Measurements from ENCODE around the gene NCAN.

DNA sequence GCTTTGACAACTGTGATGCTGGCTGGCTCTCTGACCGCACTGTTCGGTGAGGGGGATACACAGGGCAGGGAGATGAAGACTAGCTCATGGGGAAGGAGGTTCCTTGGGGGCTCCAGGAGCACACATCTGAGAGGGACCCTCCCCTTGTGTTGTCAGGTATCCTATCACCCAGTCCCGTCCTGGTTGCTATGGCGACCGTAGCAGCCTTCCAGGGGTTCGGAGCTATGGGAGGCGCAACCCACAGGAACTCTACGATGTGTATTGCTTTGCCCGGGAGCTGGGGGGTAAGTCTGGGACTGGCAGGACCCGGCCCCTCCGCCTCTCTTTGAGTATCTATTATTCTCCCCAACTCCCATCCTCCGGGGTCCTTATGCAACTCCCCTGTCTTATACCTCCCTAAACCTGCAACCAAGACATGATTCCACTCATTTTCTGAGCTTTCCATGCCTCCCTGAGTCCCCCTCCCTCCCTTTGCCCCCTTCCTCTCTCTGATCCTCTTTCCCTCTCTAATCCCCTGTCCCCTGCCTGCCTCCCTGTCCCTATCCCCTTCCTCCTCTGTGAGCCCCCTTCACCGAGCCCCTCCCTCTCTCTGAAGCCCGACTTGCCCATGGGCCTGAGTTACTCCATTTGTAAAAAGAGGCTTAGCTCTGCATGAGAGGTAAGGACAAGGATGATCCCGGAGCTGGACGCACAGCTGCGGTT, 12.5 kb downstream of the NCAN start:
- TF ChIP-seq POLR2A (IDR thresholded peaks at IDR 0.05), result no peak
- TF ChIP-seq, protein P1, sequence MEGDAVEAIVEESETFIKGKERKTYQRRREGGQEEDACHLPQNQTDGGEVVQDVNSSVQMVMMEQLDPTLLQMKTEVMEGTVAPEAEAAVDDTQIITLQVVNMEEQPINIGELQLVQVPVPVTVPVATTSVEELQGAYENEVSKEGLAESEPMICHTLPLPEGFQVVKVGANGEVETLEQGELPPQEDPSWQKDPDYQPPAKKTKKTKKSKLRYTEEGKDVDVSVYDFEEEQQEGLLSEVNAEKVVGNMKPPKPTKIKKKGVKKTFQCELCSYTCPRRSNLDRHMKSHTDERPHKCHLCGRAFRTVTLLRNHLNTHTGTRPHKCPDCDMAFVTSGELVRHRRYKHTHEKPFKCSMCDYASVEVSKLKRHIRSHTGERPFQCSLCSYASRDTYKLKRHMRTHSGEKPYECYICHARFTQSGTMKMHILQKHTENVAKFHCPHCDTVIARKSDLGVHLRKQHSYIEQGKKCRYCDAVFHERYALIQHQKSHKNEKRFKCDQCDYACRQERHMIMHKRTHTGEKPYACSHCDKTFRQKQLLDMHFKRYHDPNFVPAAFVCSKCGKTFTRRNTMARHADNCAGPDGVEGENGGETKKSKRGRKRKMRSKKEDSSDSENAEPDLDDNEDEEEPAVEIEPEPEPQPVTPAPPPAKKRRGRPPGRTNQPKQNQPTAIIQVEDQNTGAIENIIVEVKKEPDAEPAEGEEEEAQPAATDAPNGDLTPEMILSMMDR (IDR thresholded peaks at IDR 0.05), result no peak
